Muscle layer of duodenum (tissue), 2 donors: ENCODE data around the gene GPR31.
"Not testable (repeated sequence)": the region's sequence is repeated elsewhere in the genome, so short reads cannot be mapped to it uniquely, and the experiment has no call there.

ENCODE experiments used
- H3K27ac ChIP-seq: one replicate; pipeline ENCODE4 v1.7.0; 2013; ENCODE audit warnings: mild to moderate bottlenecking, low read length
- H3K27me3 ChIP-seq: one replicate; pipeline ENCODE4 v1.7.0; 2013; ENCODE audit warnings: low read depth, mild to moderate bottlenecking, control low read depth, low read length
- H3K36me3 ChIP-seq, 2 donors: one replicate each; pipeline ENCODE4 v1.7.0; 2013; ENCODE audit warnings: low read length in 2 of 2, control low read depth in 1 of 2, mild to moderate bottlenecking in 1 of 2; ENCODE audit not compliant: insufficient read depth in 2 of 2, control insufficient read depth in 1 of 2
- H3K4me1 ChIP-seq, 2 donors: one replicate each; pipeline ENCODE4 v1.7.0; 2013; ENCODE audit warnings: low read length in 2 of 2, mild to moderate bottlenecking in 2 of 2, control low read depth in 1 of 2, moderate library complexity in 1 of 2; ENCODE audit not compliant: insufficient read depth in 2 of 2, control insufficient read depth in 1 of 2
- H3K4me3 ChIP-seq, 2 donors: one replicate each; pipeline ENCODE4 v1.7.0; 2013; ENCODE audit warnings: low read length in 2 of 2, low read depth in 1 of 2, mild to moderate bottlenecking in 1 of 2
- H3K9me3 ChIP-seq, 2 donors: one replicate each; pipeline ENCODE4 v1.7.0; 2013; ENCODE audit warnings: low read length in 2 of 2, control low read depth in 1 of 2, mild to moderate bottlenecking in 1 of 2; ENCODE audit not compliant: control insufficient read depth in 1 of 2
- donor health status: healthy.

The GPR31 gene

DNA sequence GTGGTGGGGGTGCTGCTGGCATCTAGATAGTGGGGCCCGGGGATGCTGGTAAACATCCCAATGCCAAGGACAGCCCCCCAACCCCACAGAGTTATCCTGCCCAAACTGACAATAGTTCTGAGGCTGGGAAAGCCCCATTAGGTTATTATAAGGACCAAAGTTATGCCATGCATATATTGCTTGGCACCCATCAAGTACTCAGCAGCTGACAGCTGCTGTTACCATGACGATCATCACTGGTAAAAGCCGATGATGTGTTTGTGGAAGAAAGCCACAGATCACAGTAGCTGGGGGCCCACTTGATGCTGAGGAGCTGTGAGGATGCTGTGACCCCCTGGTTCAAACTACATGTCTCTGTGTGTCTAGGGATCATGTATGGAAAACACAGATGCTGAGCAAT lies 27.3 kb upstream of the GPR31 start:
- not testable (repeated sequence) for H3K9me3 ChIP-seq, H3K4me1 ChIP-seq, H3K36me3 ChIP-seq, H3K4me3 ChIP-seq, H3K27ac ChIP-seq, H3K27me3 ChIP-seq

DNA sequence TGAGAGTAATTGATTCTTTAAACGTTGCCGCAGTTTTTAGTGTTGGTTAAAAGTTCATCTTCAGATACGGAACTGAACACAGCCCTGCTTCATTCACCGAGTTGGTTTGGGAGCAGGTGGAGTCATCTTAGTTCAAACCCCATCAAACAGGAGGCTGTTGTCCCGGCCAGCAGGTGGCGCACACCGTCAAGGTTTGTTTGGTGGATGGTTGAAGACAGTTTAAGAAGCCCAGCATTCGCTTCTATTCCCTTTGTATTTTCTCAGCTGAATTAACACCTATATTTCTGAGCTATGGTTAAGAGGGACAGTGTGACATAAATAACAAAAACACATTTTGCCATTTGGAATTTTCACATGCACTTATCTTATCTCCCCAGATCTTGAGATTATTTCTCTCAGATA lies 25.1 kb upstream of the GPR31 start:
- H3K27ac ChIP-seq, H3K9me3 ChIP-seq, H3K4me1 ChIP-seq, H3K4me3 ChIP-seq, H3K36me3 ChIP-seq, H3K27me3 ChIP-seq: not testable (repeated sequence)

DNA sequence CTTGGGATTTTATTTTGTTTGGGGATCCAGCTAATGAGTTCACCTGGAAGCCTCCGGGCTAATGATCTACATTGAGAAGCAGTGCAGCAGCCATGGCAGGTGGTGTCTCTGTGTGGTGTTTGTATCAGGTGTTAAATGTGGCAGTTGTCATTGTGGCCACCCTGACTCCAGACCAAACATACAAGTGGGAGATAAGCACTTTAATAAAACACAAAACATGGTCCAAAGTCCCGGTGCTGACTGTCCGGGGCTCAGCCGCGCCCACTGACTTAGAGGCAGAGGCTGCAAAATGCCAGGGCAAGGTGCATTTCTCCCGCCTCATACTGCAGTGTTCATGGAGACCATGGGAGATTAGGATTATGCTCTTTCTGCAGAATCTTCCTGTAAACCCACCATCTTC lies 23.6 kb upstream of the GPR31 start:
- not testable (repeated sequence) for H3K36me3 ChIP-seq, H3K4me1 ChIP-seq, H3K27ac ChIP-seq, H3K4me3 ChIP-seq, H3K27me3 ChIP-seq, H3K9me3 ChIP-seq

DNA sequence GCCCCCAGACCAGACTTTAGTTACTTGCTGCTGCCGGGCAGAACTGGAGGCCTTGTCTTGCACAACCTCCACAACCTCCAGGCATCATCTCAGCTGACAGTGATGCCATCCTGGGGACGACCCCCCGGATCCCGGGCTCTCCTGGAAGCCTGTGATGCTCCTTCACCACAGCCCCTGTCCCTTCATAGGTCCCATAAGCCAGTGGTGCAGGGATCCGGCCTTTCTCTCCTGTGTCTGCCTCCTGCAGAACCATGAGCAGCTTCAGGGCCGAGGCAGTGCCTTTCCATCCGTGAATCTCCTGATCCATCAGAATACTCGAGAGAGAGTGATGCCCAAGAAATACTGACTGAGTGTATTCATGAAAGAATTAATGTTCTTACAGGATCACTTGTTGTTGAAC lies 22.3 kb upstream of the GPR31 start:
- H3K4me1 ChIP-seq, H3K36me3 ChIP-seq, H3K9me3 ChIP-seq: not testable (repeated sequence)

DNA sequence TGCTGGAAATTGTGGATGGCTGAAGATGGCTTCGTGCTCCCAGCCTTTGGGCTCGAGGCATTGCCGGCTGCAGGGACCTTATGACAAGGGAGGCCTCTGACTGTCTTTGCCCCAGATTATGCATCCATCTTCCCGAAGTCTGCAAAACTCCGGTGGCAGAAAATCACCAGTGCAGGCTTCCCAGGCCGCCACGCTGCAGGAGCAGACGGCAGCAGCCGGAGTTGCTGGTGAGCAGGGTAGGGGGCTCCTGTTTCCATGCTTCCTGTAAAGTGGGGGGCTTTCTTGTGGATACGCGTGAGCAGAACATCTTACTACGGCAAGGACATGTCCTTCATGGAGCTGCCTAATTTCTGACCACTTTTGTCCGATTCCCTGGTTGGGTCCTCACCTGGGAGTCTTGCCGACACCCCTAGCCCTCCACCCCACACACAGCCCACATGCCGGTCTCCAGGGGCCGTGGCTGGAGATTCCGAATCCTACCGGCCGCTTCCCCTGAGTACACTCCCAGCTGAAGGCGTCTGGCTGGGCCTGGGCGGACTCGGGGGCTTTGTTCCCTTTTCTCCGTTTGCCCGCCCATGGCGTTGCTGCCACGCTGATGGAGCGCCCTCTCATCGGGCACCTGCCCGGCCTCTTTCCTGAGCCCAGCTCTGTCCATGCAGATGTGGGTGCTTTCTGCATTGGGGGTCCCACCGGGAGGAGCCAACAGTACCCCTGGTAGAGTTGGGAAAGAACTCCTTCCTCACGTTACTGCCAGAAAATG lies 21.3 kb upstream of the GPR31 start:
- H3K4me1 ChIP-seq, H3K27ac ChIP-seq, H3K4me3 ChIP-seq, H3K9me3 ChIP-seq, H3K27me3 ChIP-seq, H3K36me3 ChIP-seq: not testable (repeated sequence)

More for the DNA sequence above, 22.3 kb upstream of the GPR31 start:
- not testable (repeated sequence) for H3K4me3 ChIP-seq, H3K27ac ChIP-seq, H3K27me3 ChIP-seq

DNA sequence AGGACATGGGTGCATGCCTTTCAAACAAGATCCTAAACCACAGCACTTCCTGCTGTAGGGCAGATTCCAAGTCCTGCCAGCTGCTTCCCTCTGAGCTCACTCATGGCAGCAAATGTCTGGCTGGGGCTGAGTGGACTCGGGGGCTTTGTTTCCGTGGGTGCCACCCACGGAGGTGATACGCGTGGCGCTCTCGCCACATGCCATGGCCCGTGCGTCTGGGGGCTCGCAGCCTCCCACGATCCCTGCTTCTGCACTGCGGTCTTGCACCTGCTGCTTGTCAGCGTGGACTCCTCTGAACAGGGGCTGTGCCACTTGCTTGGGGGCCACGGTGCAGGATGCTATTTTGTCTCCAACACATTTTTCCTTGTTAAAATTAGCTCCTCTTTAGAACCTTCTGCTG lies 19.5 kb upstream of the GPR31 start:
- H3K27me3 ChIP-seq, result not testable (repeated sequence)

DNA sequence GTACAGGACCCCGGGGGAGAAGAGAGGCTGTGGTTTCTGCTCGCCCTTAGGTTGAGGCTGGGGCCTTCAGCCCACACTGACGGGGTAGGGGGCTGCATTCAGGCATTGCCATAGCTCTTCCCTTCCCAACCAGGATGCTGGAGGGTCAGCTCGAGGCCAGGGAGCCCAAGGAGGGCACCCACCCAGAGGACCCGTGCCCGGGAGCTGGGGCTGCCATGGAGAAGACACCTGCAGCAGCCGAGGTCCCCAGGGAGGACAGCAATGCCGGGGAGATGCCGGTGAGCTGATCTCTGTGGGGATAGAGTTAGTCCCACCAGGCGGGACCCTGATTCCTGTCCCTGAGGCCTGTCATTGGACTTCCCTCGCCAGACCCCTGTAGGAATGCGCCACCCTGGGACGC lies 14.2 kb upstream of the GPR31 start:
- H3K9me3 ChIP-seq, H3K27ac ChIP-seq, H3K4me3 ChIP-seq, H3K27me3 ChIP-seq, H3K36me3 ChIP-seq, H3K4me1 ChIP-seq: not testable (repeated sequence)

More for the DNA sequence above, 19.5 kb upstream of the GPR31 start:
- H3K4me1 ChIP-seq, H3K27ac ChIP-seq, H3K9me3 ChIP-seq, H3K4me3 ChIP-seq, H3K36me3 ChIP-seq: not testable (repeated sequence)

DNA sequence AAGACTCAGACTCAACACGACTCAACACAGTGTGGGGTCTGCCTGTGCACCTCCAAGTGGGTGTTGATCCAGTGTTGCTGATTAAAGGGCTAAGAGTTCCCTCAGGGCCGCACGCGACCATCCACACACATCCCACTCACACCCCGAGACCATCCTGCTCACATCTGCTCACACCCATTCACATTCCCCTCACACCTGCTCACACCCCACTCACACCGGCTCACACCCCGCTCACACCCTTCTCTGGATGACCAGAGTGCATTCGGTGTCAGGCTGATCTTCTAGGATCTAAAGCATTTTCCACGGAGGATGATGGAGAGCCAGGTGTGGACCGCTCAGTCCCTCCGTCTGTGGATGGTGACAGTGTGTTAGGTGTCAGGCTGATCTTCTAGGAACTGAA lies 13.5 kb upstream of the GPR31 start:
- H3K4me1 ChIP-seq, H3K27ac ChIP-seq, H3K36me3 ChIP-seq, H3K27me3 ChIP-seq, H3K4me3 ChIP-seq, H3K9me3 ChIP-seq: not testable (repeated sequence)

DNA sequence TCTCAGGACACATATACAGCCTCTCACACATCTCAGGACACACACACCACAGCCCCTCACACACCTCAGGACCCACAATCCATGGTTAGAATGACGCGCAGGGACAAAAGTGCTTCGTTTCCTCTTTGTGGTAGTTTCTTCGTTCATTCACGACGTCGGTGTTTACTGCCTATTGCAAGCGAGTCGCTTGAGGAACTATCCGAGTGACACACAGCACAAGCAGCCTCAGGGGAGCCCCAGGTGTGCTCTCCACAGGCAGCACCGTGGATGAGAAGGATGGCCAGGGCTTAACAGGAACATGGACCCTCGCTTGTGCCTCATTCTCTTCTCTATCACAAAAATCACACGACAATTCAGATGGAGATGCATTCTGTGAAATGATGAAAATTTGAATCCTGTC lies 12.1 kb upstream of the GPR31 start:
- H3K27me3 ChIP-seq, H3K27ac ChIP-seq, H3K4me3 ChIP-seq, H3K9me3 ChIP-seq, H3K4me1 ChIP-seq, H3K36me3 ChIP-seq: not testable (repeated sequence)

DNA sequence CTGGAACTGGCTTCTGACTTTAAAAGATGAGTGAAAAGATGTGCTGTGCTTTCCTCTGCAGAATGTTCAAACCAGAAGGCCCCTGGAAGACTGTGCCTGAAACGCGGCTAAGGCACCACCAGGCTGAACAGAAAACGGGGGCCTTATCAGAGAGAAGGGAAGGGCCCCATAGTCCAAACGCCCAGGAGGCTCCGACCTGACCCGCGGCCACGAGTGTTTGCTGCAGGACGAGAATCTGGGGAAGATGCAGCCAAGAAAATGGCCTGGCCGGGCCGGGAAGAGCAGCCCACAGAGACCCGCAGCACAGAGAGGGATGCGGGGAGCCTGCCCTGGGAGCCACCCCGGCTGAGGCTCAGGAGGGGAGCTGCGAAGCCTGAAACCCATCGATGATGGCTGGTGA lies 10.5 kb upstream of the GPR31 start:
- not testable (repeated sequence) for H3K4me3 ChIP-seq, H3K27me3 ChIP-seq, H3K4me1 ChIP-seq, H3K27ac ChIP-seq, H3K36me3 ChIP-seq, H3K9me3 ChIP-seq

DNA sequence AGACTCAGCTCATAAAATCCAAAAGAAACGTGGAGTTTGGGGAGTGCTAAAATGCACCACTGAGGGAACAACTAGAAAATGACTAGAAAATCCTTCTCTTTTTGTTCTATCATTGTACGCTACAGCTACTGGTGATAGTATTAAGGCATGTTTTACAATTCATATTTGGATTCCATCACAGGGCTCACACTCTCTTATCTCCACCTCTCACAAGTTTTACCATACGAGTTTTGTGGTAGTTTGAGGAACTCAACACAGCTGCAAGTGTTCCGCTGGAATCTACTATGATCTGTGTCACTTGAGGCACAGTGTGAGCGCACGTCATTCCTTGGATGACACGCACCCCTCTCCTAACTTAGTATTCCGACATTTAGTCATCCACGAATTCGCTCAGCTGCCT lies 9.9 kb upstream of the GPR31 start:
- not testable (repeated sequence) for H3K36me3 ChIP-seq, H3K4me1 ChIP-seq, H3K9me3 ChIP-seq, H3K27me3 ChIP-seq, H3K27ac ChIP-seq, H3K4me3 ChIP-seq

DNA sequence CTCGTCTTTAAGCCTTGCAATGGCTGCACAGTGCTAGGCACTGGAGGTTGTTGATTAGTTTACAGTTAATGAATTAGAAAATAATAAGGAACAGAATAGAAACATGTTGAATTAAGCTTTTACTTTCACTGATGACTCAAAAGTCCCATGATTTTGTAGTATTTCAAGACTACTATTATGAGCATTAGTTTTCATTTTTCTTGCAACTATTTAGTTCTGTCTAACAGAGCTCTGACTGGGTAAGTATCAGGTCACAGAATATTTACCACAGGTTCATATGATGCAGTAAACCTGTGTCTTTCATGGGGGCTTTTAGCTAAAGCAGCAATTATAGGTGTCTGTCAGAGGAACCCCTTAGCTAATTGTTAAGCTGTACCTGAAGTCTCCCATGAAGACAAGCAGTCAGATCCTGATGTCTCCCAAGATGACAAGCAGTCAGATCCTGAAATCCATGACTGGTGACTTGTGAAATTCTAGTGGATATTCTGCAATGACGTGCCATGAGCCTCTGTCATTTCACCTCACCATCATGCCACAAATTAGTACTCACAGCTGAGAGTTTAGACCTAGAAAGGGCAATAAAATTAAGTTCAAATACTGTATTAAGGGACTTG lies 8.2 kb upstream of the GPR31 start:
- Histone ChIP-seq H3K27ac (no peak overlapping the region), H3K27me3 (no peaks in the 10 kb centered on the region), H3K9me3 (no peaks in the 10 kb centered on the region), H3K4me3 (no peak overlapping the region), H3K36me3 (no peaks in the 10 kb centered on the region), H3K4me1 (no peaks in the 10 kb centered on the region)
